Posterior cingulate gyrus (tissue), 11 donors: ENCODE data around the gene TTC7B.
A peak's percentile ranks its signal among the peaks of the same experiment; 100 is the strongest.

Experiments used
- DNase-seq, 10 donors: peaks; one replicate each; pipeline versions ENCODE4 v3.0.0 to v3.0.0-alpha.2; 2020 to 2021; ENCODE audit warnings: mixed read lengths in 3 of 10
- intact Hi-C: fragments of 100-400 bp; cut with DNase I; formaldehyde crosslinking; loops from one replicate; pipeline ENCODE4 v1.15.1; 2023

Gene TTC7B

DNA sequence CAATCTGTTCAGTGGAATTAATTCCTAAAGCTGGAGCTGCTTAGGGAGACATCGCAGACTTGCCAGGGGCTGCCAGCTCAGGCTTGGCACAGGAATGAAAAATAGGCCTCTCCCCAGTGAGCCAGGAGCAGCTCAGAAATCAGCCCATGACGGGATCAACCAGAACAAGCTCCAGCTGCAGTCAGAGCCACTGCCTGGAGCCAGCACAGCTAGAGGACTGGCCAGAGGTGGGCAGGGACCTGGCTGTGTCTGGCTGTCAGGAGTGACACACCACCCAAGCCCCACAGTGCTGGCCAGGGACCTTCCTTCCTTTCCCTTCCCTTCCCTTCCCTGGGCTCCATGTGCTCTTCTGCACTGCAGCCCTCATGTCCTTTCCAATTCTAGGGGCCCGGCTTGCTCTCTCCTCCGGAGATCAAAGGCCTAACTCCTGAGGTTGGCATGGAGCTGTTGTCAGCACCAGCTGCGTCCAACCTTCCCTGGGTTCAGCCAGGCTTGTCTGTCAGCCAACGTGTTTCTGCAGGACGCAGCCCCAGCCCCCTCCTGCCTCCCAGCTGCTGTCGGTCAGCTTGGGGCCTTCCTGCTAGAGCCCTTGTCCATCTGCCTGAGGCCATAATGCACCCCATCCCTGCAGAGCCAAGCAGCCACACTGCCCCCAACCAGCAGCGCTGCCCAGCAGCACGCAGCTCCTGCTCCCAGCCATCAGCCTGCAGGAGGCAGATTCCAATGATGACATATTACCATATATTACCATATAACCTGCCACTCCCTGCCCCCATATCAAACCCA, 270.1 kb downstream of the TTC7B start:
- intact Hi-C loops: no loop called here
- DNase-seq: peak in 9 of 10 donors; percentile 47 to 94 (median 65)

DNA sequence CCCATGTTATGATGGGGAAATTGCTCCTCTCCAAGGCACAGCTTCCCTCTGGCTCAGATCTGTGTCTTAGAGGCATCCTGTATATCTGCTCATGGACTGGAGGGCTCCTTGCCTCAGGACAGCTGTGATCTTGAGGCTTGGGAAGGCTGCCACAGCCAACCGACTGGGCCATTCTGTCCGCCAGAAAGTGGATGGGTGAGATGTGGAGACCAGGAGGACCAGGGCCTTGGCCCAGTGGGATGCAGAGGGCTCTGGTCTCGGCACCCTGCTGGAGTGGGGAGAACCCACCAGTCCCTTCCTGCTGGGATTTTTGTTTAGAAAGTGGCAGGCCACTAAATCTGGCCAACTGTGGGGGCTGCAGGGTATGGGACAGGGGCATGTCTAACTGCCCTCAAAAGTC, 270.8 kb downstream of the TTC7B start:
- DNase-seq: peak in 3 of 10 donors; percentile 37 to 75 (median 63)
- intact Hi-C loops: no loop called here

DNA sequence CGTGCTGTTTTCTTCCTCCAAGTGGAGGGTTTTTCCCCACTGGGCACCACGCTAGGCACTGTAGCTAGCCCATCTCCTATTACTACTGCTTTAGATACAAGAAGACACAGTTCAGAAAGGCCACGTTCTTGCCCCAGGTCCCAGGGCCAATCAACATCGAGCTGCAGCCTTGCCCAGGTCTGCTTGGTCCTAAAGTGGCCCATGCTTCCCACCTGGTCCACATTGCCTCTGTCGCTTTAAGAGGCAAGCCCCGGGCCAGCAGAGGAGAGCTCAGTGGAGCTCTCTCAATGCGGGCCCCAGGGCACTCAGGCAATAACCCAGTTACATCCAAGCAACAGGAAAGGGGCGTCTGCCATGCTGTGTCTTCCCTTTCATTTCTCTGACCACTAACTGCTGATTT, 271.3 kb downstream of the TTC7B start:
- intact Hi-C loops: no loop called here
- DNase-seq: peak in 4 of 10 donors; percentile 2 to 70 (median 50)

DNA sequence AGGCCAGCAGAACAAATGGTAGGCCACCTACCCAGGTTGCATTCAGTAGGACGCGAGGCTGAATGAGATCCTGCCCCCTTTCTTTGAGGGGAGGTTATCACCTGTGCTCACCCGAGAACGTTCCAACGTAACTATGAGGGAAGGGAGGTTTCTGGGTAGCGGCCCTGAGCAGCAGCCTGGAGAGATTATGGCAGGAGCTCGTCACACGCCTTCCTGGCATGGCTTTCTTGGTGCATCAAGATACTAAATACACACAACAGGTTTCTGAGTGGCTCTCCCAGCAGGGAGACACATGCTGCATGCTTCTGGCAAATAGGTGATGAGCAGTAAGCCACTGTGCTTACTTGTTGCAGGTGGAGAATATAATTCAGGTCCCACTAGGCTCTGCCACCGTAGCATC, 271.7 kb downstream of the TTC7B start:
- peak in 2 of 10 donors; percentile 22 to 59 for DNase-seq
- intact Hi-C loops: no loop called here

DNA sequence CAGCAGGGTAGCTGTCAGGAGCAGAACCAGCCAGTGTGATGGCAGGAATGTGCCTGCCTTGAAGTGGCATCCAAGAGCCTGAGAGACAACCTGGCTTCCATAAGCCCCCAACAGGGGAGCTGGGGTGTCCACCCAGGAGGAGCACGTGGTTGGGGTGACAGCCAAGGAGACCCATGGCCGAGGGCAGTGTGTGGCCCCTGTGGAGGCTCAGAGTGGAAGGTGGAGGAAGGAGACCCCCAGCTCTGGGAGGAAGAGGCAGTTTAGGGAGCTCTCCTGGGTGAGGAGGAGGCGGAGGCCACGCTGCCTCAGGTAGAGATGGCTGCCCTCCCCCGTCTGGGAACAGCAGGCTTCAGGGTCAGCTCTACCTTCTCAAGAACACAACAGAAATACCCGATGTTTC, 272.4 kb downstream of the TTC7B start:
- DNase-seq: peak in 2 of 10 donors; percentile 48 to 59
- intact Hi-C loops: no loop called here

DNA sequence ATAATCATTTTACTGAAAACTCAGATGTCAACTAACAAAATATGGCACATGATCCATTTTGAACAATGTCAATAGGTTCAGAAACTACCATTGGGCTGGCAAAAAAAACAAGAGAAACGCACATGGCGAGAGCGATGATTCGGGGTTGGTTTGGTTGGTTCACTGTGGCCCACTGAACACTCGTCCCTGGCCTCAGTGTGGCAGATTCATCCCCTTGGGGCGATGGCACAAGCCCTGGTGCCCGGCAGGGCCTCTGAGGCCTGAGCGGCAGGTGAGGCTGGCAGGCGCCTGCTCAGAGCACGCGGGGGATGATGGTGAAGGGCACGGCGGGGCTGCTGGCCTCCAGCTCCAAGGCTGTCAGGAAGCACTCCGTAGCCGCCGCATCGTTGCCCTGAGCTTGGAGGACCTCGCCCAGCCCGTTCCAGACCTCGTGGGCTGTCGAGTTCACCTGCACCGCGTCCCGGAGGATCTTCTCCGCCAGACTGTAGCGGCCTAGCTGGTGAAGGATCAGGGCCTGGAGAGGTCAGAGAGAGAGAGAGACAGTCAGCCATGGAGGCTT, 275.1 kb downstream of the TTC7B start:
- peak in 2 of 10 donors; percentile 80 to 83 for DNase-seq
- intact Hi-C loops: no loop called here

DNA sequence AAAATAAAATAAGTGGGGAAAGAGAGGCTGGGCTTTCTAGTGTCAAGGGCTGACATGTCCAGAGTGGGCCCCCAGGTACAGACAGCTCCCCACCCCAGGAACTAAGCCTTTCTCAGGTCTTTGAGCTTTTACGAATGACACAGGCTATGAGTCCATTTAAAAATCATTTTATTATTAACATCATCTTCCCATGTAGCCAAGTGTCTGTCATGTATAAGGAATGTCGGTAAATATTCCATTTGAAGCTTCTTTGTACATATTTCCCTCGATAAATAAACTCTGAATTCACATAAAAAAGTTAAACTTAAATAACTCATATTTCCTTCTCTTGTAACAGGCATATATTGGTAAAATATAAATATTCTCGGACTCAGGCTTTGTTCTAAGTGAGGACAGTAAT, 275.8 kb downstream of the TTC7B start:
- DNase-seq: no peak
- intact Hi-C loops: no loop called here

DNA sequence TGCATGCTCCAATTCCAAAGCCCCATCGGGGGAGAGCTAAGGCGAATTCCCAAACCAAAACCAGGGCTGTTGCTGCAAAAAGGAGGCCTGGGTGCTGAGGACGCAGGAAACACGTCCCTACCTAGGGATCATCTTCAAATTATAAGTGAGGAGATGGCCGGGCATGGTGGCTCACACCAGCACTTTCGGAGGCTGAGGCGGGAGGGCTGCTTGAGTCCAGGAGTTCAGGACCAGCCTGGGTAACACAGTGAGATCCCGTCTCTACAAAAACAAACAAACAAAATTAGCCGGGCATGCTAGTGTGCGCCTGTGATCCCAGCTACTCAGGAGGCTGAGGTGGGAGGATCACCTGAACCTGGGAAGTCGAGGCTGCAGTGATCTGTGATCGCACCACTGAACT, 276.2 kb downstream of the TTC7B start:
- DNase-seq: peak in 4 of 10 donors; percentile 0 to 61 (median 48)
- intact Hi-C loops: no loop called here

DNA sequence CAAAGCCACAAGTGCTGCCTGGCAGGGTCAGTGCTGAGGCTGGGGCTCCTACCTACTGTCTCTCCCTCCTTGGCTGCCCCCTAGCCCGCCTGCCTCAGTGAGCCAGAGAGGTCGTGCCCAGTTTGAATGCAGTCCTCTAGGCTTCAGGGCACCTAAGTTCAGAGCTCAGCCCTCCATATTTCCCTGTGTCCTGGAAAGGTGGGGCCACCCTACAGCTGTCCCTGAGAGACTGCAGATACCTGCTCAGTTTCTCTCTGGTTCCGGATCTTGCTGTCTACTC, 276.8 kb downstream of the TTC7B start:
- DNase-seq: no peak
- intact Hi-C loops: no loop called here

DNA sequence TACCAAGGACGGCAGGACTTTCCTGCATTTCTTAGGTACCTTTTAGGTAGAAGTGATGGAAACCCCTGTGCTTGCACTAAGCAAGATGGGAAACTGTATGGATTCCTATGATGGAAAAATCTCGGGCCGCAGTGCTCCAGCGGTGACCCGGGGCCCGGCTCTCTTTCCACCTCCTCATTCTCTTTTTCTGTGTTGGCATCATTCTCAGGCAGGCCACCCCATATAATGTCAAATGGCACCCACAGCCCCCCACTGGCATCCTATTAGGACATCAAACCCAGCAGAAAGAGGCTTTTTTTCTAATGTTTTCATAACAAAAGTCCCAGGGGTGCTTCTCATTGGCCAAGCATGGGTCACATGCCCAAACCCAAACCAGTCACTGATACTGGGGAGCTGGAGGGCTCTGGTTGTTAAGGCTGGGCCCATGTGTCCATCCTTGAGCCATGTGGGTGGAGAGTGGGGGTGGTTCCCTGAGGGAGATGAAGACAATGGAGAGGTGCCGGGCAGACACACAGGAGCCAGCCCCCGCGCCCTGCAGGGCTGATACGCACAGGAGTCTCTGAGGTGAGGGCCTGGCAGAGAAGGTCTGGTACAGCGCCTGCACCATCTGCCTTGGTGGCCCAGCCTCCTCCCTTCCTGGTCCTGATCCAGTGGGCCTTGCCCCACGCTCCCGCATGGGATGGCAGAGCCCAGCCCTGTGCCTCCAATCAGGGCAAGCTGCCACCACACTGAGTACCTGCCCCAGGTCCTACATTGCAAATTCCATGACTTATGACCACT, 277.3 kb downstream of the TTC7B start:
- intact Hi-C loops: no loop called here
- DNase-seq: peak in 4 of 10 donors; percentile 4 to 59 (median 56)

DNA sequence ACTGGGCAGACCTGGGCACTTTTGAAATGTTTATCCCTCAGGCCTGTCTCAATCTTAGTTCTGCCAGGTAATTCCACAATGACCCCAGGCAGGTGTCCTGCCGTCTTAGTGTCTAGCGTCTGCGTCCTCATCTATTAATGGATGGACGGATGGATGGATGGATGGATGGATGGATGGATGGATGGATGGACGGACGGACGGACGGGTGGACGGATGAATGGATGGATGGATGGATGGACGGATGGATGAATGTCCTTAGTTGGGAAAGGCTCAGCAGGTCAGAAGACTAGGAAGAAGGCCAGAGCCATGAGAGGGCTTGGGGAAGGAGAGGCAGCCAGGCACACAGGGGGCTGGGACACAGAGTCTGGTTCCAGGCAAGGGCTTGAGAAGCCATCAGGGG, 278.1 kb downstream of the TTC7B start:
- intact Hi-C loops: no loop called here
- DNase-seq: peak in 3 of 10 donors; percentile 0 to 38 (median 13)

DNA sequence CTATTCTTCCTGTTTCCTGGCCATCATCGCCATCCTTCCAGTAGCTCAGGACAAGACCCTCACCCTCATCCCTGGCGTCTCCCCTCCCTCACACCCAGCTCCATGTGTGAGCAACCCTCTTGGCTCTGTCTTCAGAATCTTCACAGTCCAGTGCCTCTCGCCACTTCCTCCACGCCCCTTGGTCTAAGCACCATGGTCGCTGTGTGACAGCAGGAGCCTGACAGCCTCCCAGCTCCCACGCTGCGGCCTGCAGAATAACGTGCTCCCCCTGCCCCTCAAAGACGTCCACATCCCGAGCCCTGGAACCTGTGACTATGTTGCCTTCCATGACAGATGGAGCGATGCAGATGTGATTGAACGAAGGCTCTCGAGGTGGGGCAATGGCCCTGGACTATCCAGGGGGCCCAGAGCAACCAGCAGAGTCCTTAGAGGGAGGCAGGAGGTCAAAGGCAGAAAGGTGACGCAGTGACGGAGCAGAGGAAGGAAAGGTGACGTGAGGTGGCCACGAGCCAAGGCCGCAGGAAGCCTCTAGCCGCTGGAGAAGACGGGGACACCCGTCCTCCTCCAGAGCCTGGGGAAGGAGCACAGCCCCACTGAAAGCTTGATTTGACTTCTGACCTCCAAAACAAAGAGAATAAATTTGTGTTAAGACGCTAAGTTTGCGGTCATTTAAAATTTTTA, 279.6 kb downstream of the TTC7B start:
- peak in 3 of 10 donors; percentile 27 to 63 (median 49) for DNase-seq
- intact Hi-C loops: no loop called here

DNA sequence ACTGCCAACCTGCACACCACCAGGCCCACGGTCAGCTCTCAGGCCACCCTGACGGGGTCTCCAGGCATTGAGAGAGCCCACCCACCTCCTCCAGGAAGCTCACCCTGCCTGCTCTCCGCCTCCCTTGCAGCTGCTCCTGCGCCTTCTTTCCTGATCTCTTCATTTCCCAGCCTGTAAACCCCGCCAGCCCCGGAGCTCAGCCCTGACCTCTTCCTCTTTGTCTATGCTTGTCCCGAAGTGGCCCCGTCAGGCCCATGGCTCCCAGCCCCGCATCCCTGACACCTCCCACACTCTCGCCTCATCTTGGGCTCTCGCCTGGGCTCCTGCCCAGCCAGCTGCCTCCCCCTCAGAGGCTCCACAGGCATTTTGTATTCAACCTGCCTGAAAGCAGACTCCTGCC, 280.1 kb downstream of the TTC7B start:
- intact Hi-C loops: no loop called here
- DNase-seq: peak in 8 of 10 donors; percentile 66 to 96 (median 77)

DNA sequence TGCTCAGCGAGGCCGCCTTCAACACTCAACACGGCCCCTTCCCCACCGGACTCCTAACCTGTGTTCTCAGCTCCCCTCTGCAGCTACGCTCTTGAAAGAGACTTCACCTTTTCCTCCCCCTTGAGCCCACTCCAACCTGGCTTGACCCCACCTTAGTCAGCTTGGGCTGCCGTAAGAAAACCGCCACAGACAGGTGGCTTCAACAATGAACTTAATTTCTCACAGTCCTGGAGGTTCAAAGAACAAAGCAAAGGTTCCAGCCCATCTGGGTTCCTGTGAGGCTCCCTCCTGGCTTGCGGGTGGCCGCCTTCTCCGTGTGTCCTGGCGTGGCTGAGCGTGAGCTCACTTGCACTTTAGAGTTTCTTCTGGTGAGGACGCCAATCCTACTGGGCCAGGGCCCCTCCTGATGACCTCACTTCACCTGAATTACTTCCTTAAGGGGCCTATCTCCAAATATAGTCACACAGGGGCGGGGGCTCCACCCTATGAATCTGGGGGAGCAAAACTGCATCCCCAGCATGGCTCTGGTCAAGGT, 280.6 kb downstream of the TTC7B start:
- intact Hi-C loops: no loop called here
- DNase-seq: peak in 2 of 10 donors; percentile 48 to 49

DNA sequence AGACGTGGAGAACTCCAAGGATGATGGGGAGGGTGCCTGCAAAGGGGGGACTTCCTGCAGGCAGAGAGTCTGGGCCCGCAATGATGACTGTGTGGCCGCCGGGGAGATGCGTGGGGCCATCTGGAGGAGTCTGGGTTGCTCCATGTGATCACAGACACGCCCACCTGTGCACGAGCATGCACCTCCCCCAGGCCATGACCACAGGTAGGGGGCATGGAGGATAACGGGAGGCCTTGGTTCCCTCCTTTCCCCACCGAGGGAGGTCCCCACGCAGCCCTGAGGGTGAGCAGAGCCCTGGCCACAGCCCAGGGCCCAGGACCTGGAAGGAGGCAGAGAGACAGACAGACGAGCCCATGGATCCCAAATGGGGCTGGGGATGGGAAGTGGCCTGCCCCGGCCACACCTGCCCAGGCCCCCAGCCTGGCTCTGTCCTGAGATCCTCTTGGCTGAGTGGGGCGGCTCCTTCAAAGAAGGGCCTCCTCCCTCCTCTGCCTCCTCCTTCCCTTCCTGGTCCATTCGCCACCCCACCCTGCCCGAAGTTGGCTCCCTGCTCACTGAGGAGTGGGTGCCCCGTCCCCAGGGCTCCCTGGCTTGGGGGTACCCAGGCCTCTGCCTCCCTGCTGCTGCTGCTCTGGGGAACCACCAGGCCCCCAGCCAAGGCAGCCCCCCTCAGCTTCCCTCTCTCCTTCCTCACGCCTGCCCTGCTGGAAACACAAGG, 281.2 kb downstream of the TTC7B start:
- intact Hi-C loops: no loop called here

DNA sequence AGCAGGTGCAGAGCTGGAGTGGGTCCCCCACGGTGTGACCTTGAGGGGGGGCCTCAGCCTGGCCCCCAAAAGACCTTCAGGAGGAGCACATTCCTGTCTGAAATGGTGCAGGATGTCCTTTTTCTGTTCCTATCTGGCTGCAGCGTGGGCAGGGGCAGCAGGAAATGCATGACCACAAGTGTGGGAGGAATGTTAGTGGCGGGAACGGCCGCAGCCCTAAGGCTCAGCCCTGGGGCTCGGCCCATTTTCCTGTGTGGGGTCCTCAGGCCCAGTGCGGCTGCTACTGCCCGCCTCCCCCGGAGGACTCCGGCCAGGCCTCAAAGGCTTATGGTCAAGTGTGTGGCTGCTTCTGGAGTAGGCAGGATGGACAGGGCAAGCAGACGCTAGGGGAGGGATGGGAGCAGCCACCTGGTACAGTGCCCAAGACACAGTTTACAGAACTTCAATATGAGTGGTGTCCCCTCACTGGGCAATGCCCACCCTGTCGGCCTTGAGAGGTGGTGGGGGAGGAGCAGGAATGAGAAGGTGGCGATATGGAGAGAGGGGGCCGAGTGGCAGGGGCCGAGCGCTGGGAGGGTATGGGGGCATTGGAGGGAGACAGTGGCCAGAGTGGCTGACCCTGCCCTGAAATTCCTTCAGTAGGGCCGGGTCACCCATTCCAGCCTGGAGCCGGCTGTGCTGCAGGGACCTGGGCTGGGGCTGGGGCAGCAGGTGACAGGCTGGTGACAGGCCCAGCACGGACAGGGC, 282.0 kb downstream of the TTC7B start:
- DNase-seq: peak in 3 of 10 donors; percentile 65 to 79 (median 69)
- intact Hi-C loops: no loop called here

More for the DNA sequence above, 281.2 kb downstream of the TTC7B start:
- peak in 3 of 10 donors; percentile 47 to 69 (median 67) for DNase-seq

DNA sequence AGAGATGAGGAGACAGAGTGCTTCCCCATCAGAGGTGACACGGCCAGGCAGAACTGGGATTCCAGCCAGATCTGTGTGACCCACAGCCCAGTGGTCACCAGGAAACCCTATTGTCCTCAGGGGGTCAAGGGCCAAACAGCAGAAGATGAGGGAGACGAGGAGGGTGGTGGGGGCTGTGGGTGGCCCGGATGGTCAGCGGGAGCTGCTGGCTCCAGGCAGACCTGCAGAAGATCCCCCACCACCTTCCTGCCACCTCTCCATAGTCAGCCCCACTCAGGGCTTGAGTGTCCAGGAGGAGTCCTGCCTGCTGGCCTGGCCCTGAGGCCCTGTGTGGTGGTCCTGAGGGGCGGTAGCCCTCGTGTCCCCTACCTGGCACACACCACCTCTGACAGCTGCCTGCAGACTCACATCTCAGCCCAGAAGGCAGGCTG, 282.6 kb downstream of the TTC7B start:
- intact Hi-C loops: no loop called here
- DNase-seq: peak in 3 of 10 donors; percentile 24 to 59 (median 52)

DNA sequence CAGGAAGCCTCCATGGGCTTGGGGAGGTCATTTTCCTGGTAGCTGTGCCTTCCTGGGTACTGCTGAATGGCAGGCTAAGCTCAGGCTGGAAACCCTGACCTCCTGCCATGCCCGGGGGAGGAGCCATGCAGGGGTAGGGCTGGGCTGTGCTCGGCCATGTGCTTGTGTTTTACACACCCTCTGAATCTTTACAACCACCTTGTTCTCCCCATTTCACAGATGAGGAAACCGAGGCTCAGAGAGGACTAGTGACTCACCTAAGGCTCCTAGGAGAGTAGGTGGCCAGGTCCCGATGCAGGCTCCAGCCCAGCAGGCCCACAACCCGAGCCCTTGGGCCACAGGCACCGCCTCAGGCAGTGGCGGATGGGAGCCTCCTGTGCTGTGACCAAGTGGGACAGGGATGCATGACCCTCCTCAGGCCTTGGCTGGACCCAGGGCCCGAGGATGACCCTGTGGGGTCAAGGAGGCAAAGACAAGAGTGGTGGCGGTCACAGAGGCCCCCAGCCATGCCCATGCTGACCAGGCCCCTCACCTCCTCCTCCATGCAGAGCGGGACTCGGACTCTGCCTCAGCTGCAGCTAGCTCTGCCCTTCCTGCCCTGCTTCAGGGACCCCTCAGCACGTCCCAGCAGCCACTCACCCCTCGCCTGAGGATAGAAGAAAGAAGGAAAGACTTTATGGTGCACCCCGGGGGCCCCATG, 283.3 kb downstream of the TTC7B start:
- peak in 3 of 10 donors; percentile 39 to 71 (median 56) for DNase-seq
- intact Hi-C loops: no loop called here
